ENCODE data around the gene NPL. TPM values are rescaled to one million over a fixed set of nuclear protein-coding genes. Genes with fewer than 3 reads are reported as not detected.

Gene NPL
- total and polyA plus RNA-seq, 2 of the 13 experiments (the other 11 are each of a cell fraction or from before 2014, with no cell fraction given): 0.03 to 0.04 TPM

GRCh38 chr1:182839209-182840066, 49.9 kb downstream of the NPL start, which contains the start of gene DHX9 (continued):
- TF ChIP-seq TAF1 (CRISPR knock-in tag; IDR thresholded peaks at IDR 0.05): peak; percentile 80; the same call in 1 of the 2 replicates
- TF ChIP-seq ZNF451 (CRISPR knock-in tag; IDR thresholded peaks at IDR 0.05): peak; percentile 74
- TF ChIP-seq TOE1 (CRISPR knock-in tag; IDR thresholded peaks at IDR 0.05): no peak
- TF ChIP-seq GLMP (CRISPR knock-in tag; IDR thresholded peaks at IDR 0.05; ENCODE audit: borderline replicate concordance): no peak
- TF ChIP-seq TAF15 (IDR thresholded peaks at IDR 0.05; ENCODE audit: low read depth, low read length, poor library complexity, severe bottlenecking): peak; percentile 88
- TF ChIP-seq ZBTB7A (CRISPR knock-in tag; IDR thresholded peaks at IDR 0.05): 0 out of 2 replicates have a peak, but pooled peaks have one; percentile 11
- peak; percentile 58; a peak in 2 of 4 replicates for TF ChIP-seq KLF16 (CRISPR knock-in tag; IDR thresholded peaks at IDR 0.05)
- peak; percentile 42 for TF ChIP-seq ATF7-NPFF (CRISPR knock-in tag; IDR thresholded peaks at IDR 0.05; ENCODE audit: low read depth)
- peak; percentile 72; the same call in 1 of the 2 replicates for TF ChIP-seq ZNF589 (CRISPR knock-in tag; conservative IDR thresholded peaks at IDR 0.05)
- TF ChIP-seq CHD2 (IDR thresholded peaks at IDR 0.05; ENCODE audit: low read depth, low read length): peak; percentile 49
- 0 out of 2 replicates have a peak, but pooled peaks have one; percentile 21 for TF ChIP-seq GMEB2 (CRISPR knock-in tag; IDR thresholded peaks at IDR 0.05; ENCODE audit: low read depth)
- TF ChIP-seq SALL1 (CRISPR knock-in tag; IDR thresholded peaks at IDR 0.05): peak; percentile 77; the same call in 1 of the 2 replicates
- TF ChIP-seq NFKB2 (CRISPR knock-in tag; IDR thresholded peaks at IDR 0.05; ENCODE audit: borderline replicate concordance): peak; percentile 80; the same call in 1 of the 2 replicates
- TF ChIP-seq POLR2G (IDR thresholded peaks at IDR 0.05; ENCODE audit: low read depth, low read length): peak; percentile 96
- peak; percentile 76; the same call in 1 of the 2 replicates for TF ChIP-seq THAP11 (CRISPR knock-in tag; IDR thresholded peaks at IDR 0.05)
- TF ChIP-seq ZNF577 (CRISPR knock-in tag; IDR thresholded peaks at IDR 0.05; ENCODE audit: borderline replicate concordance, low read depth): no peak
- TF ChIP-seq ARID5B (CRISPR knock-in tag; IDR thresholded peaks at IDR 0.05): no peak; the same call in 1 of the 2 replicates
- peak; percentile 85 for TF ChIP-seq SRY (CRISPR knock-in tag; IDR thresholded peaks at IDR 0.05)
- TF ChIP-seq GTF2F1 (IDR thresholded peaks at IDR 0.05; ENCODE audit: low read length): peak; percentile 82; the same call in 1 of the 2 replicates
- TF ChIP-seq ZNF784 (CRISPR knock-in tag; IDR thresholded peaks at IDR 0.05; ENCODE audit: borderline replicate concordance): peak; percentile 79
- TF ChIP-seq KLF6 (CRISPR knock-in tag; IDR thresholded peaks at IDR 0.05): no peak
- peak; percentile 96 for TF ChIP-seq ZFY (CRISPR knock-in tag; IDR thresholded peaks at IDR 0.05)

Data from HepG2 (cell line).